ENCODE results near the gene ANKRD34C.
"Not testable (repeated sequence)": the region's sequence is repeated elsewhere in the genome, so short reads cannot be mapped to it uniquely, and the experiment has no call there.

ANKRD34C gene

GRCh38 chr15:79311901-79312553 is 29.5 kb downstream of the ANKRD34C start:
- peak; percentile 31 for DNase-seq

- DNase-seq: no peak
These were observed 31.7 kb downstream of the ANKRD34C start for GRCh38 chr15:79314186-79314585.

GRCh38 chr15:79314811-79315210 is 32.3 kb downstream of the ANKRD34C start:
- DNase-seq: no peak

- no peak for DNase-seq
These were observed 33.3 kb downstream of the ANKRD34C start for GRCh38 chr15:79315623-79316328.

GRCh38 chr15:79316864-79317263 is 34.3 kb downstream of the ANKRD34C start:
- no peak for DNase-seq

- not testable (repeated sequence) for DNase-seq
These were observed 37.5 kb downstream of the ANKRD34C start for GRCh38 chr15:79319973-79320372.

GRCh38 chr15:79321876-79322275 is 39.4 kb downstream of the ANKRD34C start:
- DNase-seq: no peak

GRCh38 chr15:79322306-79322705 is 39.8 kb downstream of the ANKRD34C start:
- DNase-seq: no peak

GRCh38 chr15:79322945-79323344 is 40.4 kb downstream of the ANKRD34C start:
- no peak for DNase-seq

- no peak for DNase-seq
These were observed 46.7 kb downstream of the ANKRD34C start for GRCh38 chr15:79329171-79329611.
